HG02763 (cell line): ENCODE results near the gene TMEM238.

Source experiments
- ATAC-seq: cut with Tn5 transposase; IDR thresholded peaks from one replicate; pipeline ENCODE4 v1.9.1; 2021; ENCODE audit warnings: mild to moderate bottlenecking, moderate library complexity; ENCODE audit not compliant: unreplicated experiment

Gene TMEM238

DNA sequence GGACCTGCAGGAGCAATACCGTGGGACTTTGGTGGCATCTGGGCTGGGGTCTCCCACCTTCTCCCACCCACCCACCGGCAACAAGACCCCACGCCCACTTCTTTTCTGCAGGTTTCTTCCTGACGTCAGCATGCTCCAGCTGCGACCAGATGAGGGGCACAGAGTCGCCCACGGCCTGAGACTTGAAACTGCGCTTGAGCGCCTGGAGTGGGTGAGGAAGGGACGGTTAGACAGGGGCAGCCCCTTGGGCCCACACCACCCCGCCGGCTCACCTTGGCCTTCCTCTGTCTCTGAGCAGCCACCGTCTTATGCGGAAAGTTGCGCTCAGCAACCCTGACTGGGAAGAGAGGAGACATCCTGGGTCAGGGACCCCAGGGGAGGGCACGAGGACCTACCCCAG lies 23.2 kb downstream of the TMEM238 start:
- ATAC-seq: no peak

DNA sequence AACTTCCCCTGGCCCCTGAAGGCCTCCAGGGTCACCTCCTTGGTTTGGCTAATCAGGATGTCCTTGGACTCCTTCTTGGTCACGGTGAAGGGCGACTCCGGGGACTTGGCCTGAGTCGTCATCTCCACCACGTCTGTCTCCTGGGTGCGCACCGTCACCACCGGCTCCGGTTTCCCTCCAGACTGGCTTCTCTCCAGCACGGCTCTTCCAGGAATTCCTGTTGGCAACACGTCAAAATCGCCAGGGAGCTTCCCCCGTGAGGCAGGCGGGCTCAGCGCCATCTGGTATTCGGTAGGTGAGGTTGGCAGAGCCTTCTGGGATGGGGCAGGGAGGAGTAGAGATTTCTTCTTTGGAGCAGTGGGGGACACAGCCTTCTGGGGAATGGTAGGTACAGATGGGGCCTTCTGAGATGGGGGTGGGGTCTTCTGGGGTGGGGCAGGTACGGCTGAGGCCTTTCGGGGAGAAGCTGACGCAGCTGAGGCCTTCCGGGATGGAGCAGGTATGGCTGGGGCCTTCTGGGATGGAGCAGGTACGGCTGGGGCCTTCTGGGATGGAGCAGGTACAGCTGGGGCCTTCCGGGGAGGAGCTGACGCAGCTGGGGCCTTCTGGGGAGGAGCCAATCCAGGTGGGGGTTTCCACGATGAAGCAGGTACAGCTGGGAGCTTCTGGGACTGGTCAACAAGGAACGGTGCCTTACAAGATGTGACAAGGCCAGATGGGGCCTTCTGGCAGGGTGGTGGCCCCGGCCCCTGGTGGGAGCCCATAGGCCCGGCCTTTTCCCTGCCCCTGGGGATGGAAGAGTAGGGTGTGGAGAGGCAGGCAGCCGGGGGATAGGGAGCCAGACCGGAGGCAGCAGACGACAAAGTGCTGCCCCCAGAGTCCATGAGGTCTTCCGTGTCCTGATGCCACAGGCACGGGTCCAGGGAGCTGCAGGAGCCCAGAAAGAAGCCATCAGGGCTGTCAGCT lies 24.9 kb downstream of the TMEM238 start:
- no peak for ATAC-seq

GRCh38 chr19:55358493-55358892 lies 25.6 kb downstream of the TMEM238 start:
- ATAC-seq: no peak

- ATAC-seq: no peak
Observed at GRCh38 chr19:55355213-55355821, 28.8 kb downstream of the TMEM238 start.

DNA sequence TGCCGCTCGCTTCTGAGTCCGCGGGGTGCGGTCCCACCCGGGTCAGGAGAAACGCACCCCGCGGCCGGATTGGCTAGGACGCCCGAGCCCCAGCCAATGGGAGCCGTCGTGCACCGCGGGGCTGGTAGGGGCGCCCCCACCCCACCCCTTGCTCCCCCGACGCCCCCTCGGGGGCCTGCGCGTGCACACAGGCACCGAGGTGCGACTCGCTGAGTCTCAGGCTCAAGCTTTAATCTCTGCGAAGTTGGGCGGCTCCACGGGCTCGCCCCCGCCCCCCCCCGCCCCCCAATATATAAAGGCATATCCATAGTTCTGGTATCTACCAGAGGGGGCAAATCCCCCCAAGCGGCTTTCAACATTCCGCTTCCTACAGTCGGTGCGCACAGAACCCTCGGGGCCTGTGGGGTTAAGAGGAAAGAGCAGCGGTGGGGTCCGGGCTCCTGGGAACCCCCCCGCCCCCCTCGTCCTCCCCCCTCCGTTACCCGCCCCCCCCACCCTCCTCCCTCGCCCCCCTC lies 29.3 kb downstream of the TMEM238 start, which contains the start of gene COX6B2:
Gene COX6B2, minus strand, starts transcription at position 22 of the 515 bp plus-strand sequence. CDS start 198 bp downstream, outside the sequence.
- no peak for ATAC-seq

GRCh38 chr19:55353803-55354697 lies 30.0 kb downstream of the TMEM238 start:
- ATAC-seq: no peak

- no peak for ATAC-seq
Observed at GRCh38 chr19:55353356-55353802, 30.7 kb downstream of the TMEM238 start.

GRCh38 chr19:55352549-55353145 lies 31.4 kb downstream of the TMEM238 start:
- no peak for ATAC-seq

GRCh38 chr19:55352040-55352439 lies 32.1 kb downstream of the TMEM238 start:
- ATAC-seq: no peak

- no peak for ATAC-seq
Observed at GRCh38 chr19:55350620-55351315, 33.3 kb downstream of the TMEM238 start.

DNA sequence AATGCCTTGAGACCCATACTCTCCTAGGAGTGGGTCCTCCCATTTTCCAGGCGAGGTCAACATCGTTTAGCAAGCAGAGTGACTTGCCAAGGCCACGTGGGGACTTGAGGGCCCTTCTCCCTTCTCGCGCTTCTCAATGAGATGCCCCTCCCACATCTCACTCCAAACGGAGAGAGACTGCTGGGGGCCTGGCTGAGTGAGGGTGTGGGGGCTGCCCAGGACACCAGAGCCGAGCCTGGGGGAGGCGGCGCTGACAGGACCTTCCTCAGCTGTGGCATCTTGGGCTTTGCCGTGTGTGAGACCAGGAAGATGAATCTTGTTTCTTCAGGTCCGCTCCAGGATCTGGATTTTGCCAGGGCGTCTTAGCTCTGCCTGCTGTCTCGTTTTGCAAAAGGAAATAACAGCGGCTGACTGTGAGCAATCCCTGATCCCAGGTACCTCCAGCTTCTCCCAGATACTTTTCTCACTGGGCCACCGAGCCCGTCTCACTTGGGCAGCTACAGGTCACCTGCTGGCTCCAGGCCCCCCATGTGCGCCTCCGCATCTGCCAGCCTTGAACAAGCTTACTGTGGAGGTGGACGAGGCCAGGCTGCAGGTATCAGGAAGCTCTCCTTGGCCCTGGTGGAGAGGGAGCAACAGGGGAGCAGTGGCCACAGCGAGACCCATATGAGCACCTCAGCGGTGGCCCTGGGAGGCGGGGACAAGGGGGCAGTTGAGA lies 35.6 kb downstream of the TMEM238 start:
- ATAC-seq: no peak

DNA sequence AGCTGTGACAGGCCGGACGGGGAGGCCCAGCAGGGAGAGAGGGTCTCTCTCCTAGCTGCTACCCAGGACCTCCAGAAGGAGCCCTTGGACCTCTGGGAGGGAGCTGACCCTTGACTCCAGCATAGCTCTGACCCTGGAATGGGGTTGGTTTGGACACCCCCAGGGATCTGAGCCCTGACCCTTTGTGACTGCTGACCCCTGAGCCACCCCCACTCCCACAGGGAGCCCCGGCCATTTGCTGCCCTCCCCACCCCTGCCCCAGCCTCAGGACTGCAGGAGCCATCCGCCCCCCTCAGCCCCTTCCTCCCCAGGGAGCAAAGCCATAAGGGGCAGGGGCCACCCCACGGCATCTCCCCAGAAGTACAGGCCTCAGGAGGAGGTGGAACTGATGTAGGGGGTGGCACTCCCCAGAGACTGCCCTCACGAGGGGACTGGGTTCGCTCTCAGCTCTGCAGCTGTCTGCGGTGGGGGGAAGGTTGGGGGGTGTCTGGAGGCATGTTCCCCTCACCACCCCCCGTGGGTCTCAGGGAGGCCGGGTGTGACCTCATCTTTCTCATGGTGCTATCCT lies 36.6 kb downstream of the TMEM238 start:
- ATAC-seq: no peak

- no peak for ATAC-seq
Observed at GRCh38 chr19:55346725-55347441, 37.2 kb downstream of the TMEM238 start.

- no peak for ATAC-seq
Observed at GRCh38 chr19:55345818-55346724, 38.0 kb downstream of the TMEM238 start.

- ATAC-seq: no peak
Observed at GRCh38 chr19:55345101-55345817, 38.8 kb downstream of the TMEM238 start.

DNA sequence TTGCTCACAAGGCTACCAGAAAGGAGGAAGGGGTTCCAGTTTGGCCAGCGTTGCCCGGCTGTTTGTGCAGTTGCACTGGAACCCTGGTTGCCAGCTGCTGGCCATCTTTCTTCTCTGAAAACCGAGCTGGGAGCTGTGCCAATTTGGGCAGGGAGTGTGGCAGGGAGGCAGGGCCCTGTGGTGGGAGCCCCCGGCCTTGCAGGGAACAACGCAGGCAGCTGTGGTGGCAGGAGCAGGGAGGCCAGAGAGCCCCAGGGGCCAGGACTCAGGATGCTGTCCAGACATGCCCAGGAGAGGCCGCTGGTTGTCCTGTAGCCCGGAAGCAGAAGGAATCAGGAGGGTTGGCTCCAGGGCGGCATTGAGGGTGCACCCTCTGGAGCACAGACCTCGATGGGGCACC lies 39.6 kb downstream of the TMEM238 start:
- no peak for ATAC-seq
